Activated naive CD4-positive, alpha-beta T cell treated with anti-CD3 and anti-CD28 coated beads for 36 hours (primary cell): ENCODE measurements around the gene ZNF792. TPM values are rescaled to one million over a fixed set of nuclear protein-coding genes. Genes with fewer than 3 reads are reported as not detected.

ENCODE experiments used
- total RNA-seq, 2 experiments: library from RNA; stranded (reverse); gene quantifications; one replicate each; pipeline ENCODE4 v1.2.3, GENCODE V29; 2021

ZNF792 gene
- total RNA-seq, 2 experiments from 2014 or later: 3.1 to 3.5 TPM

Other genes with a start within 250 kb of the ZNF792 start
- 1 to 10 TPM; 4.3 to 4.7 TPM for gene ZNF181, start 230.0 kb downstream of the ZNF792 start, total RNA-seq
- gene ZNF599, start 191.0 kb downstream of the ZNF792 start, total RNA-seq: 1 to 10 TPM; 2.8 to 3.3 TPM
- 1 to 10 TPM; 4.4 to 5.5 TPM for gene ZNF30, start 37.3 kb downstream of the ZNF792 start, total RNA-seq
- 100 to 1,000 TPM; 117 to 125 TPM for gene GRAMD1A, start 36.1 kb upstream of the ZNF792 start, total RNA-seq
- under 1 TPM; 0.83 to 0.89 TPM for gene SCN1B, start 66.2 kb upstream of the ZNF792 start, total RNA-seq
- gene HPN, start 77.5 kb upstream of the ZNF792 start, total RNA-seq: not detected
- not detected for gene FXYD3, start 151.6 kb upstream of the ZNF792 start, total RNA-seq
- gene LGI4, start 170.8 kb upstream of the ZNF792 start, total RNA-seq: 1 to 10 TPM; 1.1 to 1.7 TPM
- gene FXYD1, start 174.6 kb upstream of the ZNF792 start, total RNA-seq: 1 to 10 TPM; 3.3 to 3.4 TPM
- gene FXYD7, start 179.0 kb upstream of the ZNF792 start, total RNA-seq: 1 to 10 TPM in 1 of 2 experiments, under 1 TPM in 1; 0.54 to 1.2 TPM
- gene FXYD5, start 190.5 kb upstream of the ZNF792 start, total RNA-seq: 100 to 1,000 TPM; 289 to 294 TPM